ENCODE measurements around the gene LRRD1.

Gene LRRD1

DNA sequence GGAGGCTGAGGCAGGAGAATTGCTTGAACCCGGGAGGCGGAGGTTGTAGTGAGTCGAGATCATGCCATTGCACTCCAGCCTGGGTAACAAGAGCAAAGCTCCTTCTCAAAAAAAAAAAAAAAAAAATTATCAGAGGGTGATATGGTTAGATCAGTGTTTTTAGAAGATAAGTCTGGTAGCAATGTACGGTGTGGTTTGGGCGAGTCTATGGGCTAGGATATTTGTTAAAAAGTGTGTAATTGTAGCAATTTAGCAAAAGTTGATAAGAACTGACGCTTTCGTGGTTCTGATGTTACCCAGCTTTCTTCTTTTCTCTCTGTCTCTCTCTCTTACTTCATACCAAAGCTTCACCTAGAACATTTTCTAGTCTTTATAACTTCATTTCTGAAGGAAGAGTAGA lies 37.8 kb downstream of the LRRD1 start:
- no peak for DNase-seq (ENCODE audit: low read depth)

- no peak for DNase-seq (ENCODE audit: low read depth)
These were observed 41.4 kb downstream of the LRRD1 start for GRCh38 chr7:92137557-92137956.

DNA sequence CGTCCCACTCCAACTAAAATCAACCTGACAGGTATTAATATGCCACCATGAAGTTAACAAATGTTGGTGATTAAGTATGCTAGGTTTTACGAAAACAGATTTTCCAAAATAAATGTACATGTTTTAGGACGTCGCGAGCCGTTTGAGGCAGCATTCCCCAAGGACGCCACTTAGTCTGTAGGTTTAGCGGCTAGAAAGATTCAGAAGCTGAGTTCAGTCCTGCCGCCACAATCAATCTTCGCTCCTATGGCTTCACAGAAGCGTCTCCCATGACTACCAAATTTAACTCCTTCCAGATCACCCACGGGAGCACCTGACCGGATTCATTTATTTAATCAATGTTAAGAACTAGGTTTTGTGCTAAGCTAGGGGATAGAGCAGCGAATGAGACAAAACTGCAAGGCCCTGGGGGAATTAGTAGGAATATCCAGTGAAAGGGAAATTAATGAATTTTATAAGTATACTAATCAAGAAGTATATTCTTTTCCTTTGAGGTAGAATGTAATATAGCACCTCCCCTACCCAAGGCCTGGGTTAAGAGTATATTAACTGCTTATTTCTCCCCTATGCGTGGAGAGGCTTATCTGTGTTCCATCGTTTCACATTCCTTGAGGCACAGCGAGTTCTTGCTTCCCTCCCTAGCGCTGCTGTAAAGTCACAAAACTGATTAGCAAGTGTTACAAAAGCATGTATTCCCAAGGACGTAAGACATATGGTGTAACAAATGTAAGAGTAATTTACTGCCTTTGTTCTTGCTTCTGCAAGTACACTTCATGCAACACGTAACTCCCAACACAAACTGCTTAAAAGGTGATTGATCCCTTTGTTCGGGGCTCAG lies 43.7 kb downstream of the LRRD1 start:
- DNase-seq (ENCODE audit: low read depth) = peak; percentile 39

- DNase-seq (ENCODE audit: low read depth) = peak; percentile 92
These were observed 44.5 kb downstream of the LRRD1 start, which contains the start of gene CYP51A1 for GRCh38 chr7:92134271-92135051. Gene CYP51A1 (minus strand): TSS chr7:92134477. CDS start chr7:92134364, 113 bp downstream.

- DNase-seq (ENCODE audit: low read depth) = peak; percentile 52
These were observed 45.1 kb downstream of the LRRD1 start for GRCh38 chr7:92133737-92134270.

DNA sequence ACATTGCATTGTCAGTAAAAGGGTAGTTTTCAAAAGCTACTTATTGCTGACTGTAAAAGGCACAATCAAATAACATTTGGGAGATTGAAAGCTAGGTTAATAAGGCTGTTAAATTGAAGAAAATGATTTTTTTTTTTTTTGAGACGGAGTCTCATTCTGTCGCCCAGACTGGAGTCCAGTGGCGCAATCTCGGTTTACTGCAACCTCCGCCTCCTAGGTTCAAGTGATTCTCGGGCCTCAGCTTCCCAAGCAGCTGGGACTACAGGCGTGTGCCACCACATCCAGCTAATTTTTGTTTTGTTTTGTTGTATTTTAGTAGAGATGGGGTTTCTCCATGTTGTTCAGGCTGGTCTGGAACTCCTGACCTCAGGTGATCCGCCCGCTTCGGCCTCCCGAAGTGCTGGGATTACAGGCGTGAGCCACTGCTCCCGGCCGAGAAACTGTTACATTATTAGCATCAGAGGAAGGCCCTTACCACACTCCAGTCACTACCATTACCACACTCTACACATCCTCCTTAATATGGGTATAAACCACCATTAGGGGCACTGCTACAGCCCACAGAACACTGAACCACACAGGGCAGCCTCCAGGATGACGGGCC lies 45.7 kb downstream of the LRRD1 start:
- DNase-seq (ENCODE audit: low read depth) = no peak

GRCh38 chr7:92131764-92132330 lies 47.1 kb downstream of the LRRD1 start:
- DNase-seq (ENCODE audit: low read depth) = no peak

DNA sequence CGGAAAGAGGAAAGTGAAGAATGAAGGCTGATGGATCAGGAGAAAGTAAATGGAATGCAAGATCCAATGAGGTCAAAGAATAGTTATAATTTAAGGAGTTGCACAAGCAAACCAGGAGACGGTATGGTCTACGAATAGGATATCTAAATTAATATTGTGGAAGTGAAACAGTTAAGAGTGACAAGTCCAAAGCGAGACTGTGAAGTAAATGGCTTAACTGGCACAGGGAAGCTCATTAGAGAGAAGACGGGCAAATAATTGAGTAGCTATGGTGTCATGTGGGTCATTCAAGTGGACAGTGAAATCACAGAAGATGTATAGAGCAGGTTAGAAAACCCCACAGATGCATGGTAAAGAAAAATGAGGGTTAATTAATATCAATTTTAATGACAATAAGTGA lies 47.8 kb downstream of the LRRD1 start:
- DNase-seq (ENCODE audit: low read depth) = no peak

DNA sequence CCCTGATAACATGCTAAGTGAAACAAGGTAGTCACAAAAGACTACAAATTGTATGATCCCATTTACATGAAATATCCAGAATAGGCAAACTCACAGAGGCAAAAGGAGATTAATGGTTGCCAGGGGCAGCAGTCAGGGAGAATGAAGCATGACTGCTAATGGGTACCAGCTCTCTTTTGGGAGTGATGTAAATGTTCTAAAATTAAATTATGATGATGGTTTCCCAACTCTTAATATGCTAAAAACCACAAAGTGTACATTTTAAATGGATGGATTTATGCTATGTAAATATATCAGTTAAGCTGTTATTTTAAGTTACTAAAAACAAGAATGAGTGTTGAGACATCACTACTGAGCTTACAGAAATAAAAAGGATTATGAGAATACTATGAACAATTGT lies 57.3 kb downstream of the LRRD1 start:
- DNase-seq (ENCODE audit: low read depth) = no peak

DNA sequence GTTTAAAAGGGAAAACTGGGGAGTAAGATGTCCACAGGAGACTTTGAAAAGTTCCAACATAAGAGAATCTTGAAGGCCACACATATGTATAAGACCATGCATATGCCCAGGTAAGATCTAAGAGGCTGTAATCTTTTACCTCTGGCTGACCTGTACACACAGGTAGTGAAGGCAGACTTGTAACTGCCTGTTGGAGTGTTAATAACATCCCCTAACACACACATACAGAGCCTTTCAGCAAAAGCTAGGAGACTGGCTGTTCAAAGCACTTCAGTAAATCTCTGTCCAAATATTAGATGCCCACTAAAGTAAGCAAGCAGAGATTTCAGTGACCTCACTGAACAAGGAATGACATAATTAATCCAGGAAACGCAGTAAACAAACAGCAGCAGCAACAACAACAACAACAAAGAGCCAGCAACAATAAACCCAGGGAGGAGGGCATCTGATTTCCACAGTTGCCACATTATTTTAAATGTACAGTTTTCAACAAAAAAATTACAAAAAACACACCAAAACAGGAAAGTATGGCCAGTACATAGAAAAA lies 59.7 kb downstream of the LRRD1 start:
- no peak for DNase-seq (ENCODE audit: low read depth)

GRCh38 chr7:92116949-92117348 lies 62.0 kb downstream of the LRRD1 start:
- DNase-seq (ENCODE audit: low read depth) = no peak

DNA sequence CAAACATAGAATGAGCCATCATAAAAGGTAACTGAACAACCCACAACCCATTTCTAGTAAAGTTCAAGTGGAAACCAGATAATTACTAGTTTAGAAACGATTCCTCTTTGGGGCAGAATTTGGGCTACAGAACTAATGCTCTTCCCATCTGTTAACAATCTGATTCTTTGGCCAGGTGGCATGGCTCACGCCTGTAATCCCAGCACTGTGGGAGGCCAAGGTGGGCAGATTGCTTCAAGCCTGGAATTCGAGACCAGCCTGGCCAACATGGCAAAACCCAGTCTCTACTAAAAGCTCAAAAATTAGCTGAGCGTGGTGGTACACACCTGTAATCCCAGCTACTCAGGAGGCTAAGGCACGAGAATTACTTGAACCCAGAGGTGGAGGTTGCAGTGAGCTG lies 63.1 kb downstream of the LRRD1 start:
- no peak for DNase-seq (ENCODE audit: low read depth)

DNA sequence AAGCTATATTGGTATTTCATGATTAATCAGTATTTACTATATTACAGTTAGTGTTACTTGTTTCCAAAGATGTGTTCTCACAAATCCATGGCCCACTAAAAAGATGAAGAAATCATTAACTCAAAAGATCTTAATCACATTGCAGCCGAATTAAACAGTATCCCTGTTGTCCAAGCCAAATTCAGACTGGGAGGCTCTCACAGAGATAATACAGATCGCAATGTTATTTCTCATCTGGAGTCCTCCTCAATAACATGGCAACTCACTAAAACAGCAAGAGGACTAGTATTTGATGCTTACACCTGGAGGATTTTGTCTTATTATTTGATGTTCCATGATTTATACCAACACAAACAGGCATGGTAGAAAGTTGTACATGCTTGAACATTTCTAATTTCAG lies 68.1 kb downstream of the LRRD1 start:
- DNase-seq (ENCODE audit: low read depth) = no peak

DNA sequence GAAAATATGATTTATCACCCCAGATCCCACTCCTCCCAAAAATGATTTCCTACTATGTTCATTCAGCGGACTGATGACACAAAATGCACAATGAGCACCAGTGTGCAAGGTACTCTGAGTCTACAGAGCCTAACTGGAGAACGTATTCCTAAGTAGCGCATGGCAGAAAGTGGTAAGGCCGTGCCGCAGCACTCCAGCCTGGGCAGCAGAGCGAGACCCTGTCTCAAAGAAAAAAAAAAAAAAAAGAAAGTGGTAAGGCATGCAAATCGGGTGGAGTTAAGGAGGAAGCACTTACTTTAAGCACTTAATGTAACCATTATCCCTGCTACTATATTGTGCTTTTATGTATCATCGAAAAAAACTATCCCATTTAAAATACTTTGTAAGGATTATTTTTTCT lies 70.1 kb downstream of the LRRD1 start:
- no peak for DNase-seq (ENCODE audit: low read depth)

DNA sequence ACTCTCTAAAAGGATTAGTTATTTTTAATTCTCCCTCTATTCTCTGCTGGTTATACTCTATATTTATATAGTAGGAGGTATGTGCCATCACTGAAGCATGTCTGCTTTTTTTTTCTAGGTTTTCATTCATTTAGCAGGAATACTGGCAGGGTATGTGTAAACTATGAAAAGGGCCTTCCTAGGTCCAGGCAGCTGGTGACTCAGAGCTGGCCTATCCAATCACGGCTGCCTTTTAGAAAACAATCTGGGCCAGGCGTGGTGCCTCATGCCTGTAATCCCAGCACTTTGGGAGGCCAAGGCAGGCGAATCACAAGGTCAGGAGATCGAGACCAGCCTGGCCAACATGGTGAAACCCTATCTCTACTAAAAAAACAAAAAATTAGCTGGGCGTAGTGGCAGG lies 76.1 kb downstream of the LRRD1 start:
- peak; percentile 83 for DNase-seq (ENCODE audit: low read depth)

DNA sequence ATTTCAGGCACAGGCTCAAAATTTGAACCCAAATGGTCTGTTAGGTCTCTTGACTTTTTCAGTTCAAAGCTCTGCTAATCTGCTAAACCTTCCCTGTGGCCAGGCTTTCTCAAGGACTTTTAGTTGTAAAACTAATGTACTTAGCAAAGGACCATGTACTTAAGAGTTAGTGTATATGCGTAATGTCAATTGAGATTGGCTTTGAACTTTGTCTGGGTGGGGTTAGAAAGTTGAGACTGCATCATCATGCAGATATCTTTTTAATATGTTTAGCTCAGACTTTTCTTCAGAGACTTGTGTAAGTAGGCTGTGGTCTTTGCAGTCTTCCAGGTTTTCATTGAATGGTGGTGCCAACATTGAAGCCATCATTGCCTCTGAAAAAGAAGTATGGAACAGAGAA lies 78.4 kb downstream of the LRRD1 start:
- no peak for DNase-seq (ENCODE audit: low read depth)

GRCh38 chr7:92095380-92095779 lies 83.6 kb downstream of the LRRD1 start:
- no peak for DNase-seq (ENCODE audit: low read depth)

All from iris pigment epithelial cell (primary cell).